Activated T-helper 1 cell treated with anti-CD3 and anti-CD28 coated beads, Interleukin-12 subunit alpha, Interleukin-12 subunit beta, Interleukin-2, Interleukin-4 antibody, amounts not matched to agents 30 ng/mL and 10 ng/mL and 1 ng/mL, durations not matched to agents 14 hours and 24 hours and 36 hours (primary cell): ENCODE measurements around the gene N4BP3. TPM values are rescaled to one million over a fixed set of nuclear protein-coding genes. Genes with fewer than 3 reads are reported as not detected.
A peak's percentile ranks its signal among the peaks of the same experiment; 100 is the strongest.
"Not testable (repeated sequence)": the region's sequence is repeated elsewhere in the genome, so short reads cannot be mapped to it uniquely, and the experiment has no call there.

Experiments
- DNase-seq: peaks from one replicate; pipeline ENCODE4 v3.0.0; 2021; ENCODE audit warnings: low spot score
- H3K27ac Mint-ChIP-seq: one replicate; pipeline ENCODE4 v1.8.0; 2021; ENCODE audit warnings: mild to moderate bottlenecking, mixed read lengths
- H3K27me3 Mint-ChIP-seq: one replicate; pipeline ENCODE4 v1.8.0; 2022; ENCODE audit warnings: mild to moderate bottlenecking, moderate library complexity, mixed read lengths; ENCODE audit not compliant: insufficient read depth
- H3K36me3 Mint-ChIP-seq: one replicate; pipeline ENCODE4 v1.8.0; 2021; ENCODE audit warnings: low read depth, mixed read lengths
- H3K4me1 Mint-ChIP-seq: one replicate; pipeline ENCODE4 v1.8.0; 2021; ENCODE audit warnings: low read depth, mixed read lengths
- H3K4me3 Mint-ChIP-seq: one replicate; pipeline ENCODE4 v1.8.0; 2021; ENCODE audit warnings: mild to moderate bottlenecking, moderate library complexity, mixed read lengths
- H3K9me3 Mint-ChIP-seq: one replicate; pipeline ENCODE4 v1.8.0; 2021; ENCODE audit warnings: mixed read lengths
- intact Hi-C: fragments of 100-400 bp; cut with micrococcal nuclease; formaldehyde crosslinking; loops from one replicate; pipeline ENCODE4 v1.15.1; 2024
- total RNA-seq: library from RNA; stranded (reverse); gene quantifications from 2 replicates; pipeline ENCODE4 v1.2.3, GENCODE V29; 2022

The N4BP3 gene, protein sequence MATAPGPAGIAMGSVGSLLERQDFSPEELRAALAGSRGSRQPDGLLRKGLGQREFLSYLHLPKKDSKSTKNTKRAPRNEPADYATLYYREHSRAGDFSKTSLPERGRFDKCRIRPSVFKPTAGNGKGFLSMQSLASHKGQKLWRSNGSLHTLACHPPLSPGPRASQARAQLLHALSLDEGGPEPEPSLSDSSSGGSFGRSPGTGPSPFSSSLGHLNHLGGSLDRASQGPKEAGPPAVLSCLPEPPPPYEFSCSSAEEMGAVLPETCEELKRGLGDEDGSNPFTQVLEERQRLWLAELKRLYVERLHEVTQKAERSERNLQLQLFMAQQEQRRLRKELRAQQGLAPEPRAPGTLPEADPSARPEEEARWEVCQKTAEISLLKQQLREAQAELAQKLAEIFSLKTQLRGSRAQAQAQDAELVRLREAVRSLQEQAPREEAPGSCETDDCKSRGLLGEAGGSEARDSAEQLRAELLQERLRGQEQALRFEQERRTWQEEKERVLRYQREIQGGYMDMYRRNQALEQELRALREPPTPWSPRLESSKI
- 1.8 TPM in 2 replicates for total RNA-seq

DNA sequence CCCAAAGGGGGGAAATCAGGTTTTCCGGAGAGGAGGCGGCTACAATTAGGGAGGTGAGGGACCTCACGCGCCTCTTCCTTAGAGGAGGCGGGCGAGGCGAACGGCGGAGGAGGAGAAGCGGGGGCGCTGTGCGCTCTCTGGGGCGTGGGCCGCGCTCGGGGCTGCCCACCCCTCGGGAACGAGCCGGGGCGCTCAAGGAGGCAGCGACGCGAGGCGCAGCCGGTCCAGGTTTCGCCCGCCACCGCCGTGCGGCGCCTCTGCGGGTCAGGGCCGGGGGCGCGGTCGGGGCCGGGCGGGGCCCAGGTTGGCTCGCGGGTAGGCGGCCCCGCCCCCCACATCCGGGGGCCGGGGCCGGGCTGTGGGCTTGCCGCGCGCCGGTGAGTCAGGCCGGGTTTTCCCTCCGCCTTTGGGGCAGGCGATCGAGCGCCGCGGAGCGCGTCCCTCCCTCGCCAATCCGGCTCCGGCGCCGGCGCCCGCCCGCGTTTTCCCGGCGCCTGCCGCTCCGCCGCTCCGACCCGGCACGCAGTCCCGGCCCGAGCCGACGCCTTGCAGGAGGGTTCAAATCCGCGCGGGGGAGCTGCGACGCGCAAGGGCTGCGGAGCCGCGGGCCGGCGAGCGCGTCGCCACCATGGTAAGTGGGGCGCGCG, at the start of gene N4BP3:
Gene N4BP3 (plus strand): TSS at position 392 of the 647 bp plus-strand sequence. CDS start 6,052 bp downstream, outside the sequence.
- peak within 1 kb of the TSS; percentile 89 for H3K4me3 Mint-ChIP-seq
- H3K9me3 Mint-ChIP-seq: peaks cover 5% of the 10 kb centered on the region
- no peaks in the 10 kb centered on the region for H3K36me3 Mint-ChIP-seq
- peaks cover 38% of the 10 kb centered on the region for H3K27me3 Mint-ChIP-seq
- DNase-seq: peak; percentile 83
- intact Hi-C loops: loop anchor here (1.0 to 2.0 kb wide), 3 partner anchors 17 to 40 kb away; partner anchors contain the start of gene NHP2
- peaks cover 37% of the 10 kb centered on the region for H3K4me1 Mint-ChIP-seq
- H3K27ac Mint-ChIP-seq: peak within 1 kb of the TSS; percentile 92

DNA sequence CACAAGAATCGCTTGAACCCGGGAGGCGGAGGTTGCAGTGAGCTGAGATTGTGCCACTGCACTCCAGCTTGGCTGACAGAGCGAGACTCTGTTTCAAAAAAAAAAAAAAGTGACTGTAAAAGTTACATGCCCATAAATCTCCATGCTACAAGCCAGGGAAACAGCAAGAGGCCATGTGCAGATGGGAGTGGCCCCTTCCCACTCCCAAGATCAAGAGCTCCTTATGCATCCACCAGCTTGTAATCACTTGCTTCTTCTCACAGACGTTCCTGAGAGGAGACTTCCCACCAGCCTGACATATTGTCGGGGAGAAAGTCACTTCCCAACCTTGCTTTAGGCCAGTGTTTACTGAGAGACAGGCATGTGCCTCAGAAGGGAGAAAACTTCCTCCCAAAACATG, 45.6 kb upstream of the N4BP3 start:
- no peaks in the 10 kb centered on the region for H3K4me1 Mint-ChIP-seq
- H3K4me3 Mint-ChIP-seq: no peak overlapping the region
- H3K27ac Mint-ChIP-seq: no peak overlapping the region
- H3K27me3 Mint-ChIP-seq: peaks cover 2% of the 10 kb centered on the region
- no peak for DNase-seq
- H3K36me3 Mint-ChIP-seq: no peaks in the 10 kb centered on the region
- H3K9me3 Mint-ChIP-seq: no peaks in the 10 kb centered on the region
- intact Hi-C loops: loop anchor here (5.0 to 10.0 kb wide), 2 partner anchors 65 to 463 kb away; partner anchors contain the start of gene B4GALT7

DNA sequence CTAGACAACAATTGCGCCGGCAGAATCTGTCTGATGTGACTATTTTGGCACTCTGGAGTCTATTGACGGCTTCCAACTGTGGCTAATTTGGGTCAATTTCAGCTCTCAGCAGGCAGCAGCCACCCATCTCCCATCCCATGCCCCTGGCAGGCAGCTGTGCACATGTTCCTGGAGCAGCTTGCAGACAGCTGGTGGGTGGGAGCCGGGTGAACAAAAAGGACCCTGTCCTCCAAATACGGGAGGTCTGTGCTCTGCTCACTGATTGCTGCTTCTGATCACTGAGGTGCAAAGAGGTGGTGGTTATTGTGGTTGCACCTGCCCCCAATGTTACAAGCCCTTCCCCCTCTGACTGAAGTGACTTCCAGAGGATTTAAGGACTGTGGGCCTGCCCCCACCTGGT, 45.0 kb upstream of the N4BP3 start:
- no peaks in the 10 kb centered on the region for H3K36me3 Mint-ChIP-seq
- no peak overlapping the region for H3K27ac Mint-ChIP-seq
- no peak for DNase-seq
- no peaks in the 10 kb centered on the region for H3K4me1 Mint-ChIP-seq
- peaks cover 2% of the 10 kb centered on the region for H3K27me3 Mint-ChIP-seq
- intact Hi-C loops: loop anchor here (5.0 to 10.0 kb wide), 2 partner anchors 66 to 463 kb away; partner anchors contain the start of gene B4GALT7
- no peak overlapping the region for H3K4me3 Mint-ChIP-seq
- no peaks in the 10 kb centered on the region for H3K9me3 Mint-ChIP-seq

DNA sequence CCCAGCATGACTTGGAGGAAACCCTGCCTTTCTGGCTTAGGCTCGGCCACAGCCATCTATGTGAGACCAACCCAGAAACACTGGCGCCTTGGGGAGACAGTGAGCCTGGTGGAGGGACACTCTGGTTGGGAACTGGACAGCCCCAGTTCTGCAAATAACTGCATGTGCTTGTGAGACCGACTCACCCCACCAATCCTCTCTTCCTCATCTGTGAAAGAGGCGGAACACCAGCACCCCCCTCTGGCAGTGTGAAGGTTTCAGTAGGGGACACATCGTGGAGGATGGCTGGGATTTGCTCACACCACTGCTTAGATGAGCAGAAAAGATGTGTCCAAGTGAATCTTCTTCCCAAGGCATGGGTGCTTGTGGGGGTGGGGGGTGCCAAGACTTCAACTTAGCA, 43.4 kb upstream of the N4BP3 start:
- intact Hi-C loops: loop anchor here (5.0 to 10.0 kb wide), 2 partner anchors 68 to 465 kb away; partner anchors contain the start of gene B4GALT7
- no peaks in the 10 kb centered on the region for H3K36me3 Mint-ChIP-seq
- H3K4me1 Mint-ChIP-seq: no peaks in the 10 kb centered on the region
- no peak overlapping the region for H3K27ac Mint-ChIP-seq
- no peak overlapping the region for H3K4me3 Mint-ChIP-seq
- H3K27me3 Mint-ChIP-seq: peaks cover 2% of the 10 kb centered on the region
- no peak for DNase-seq
- H3K9me3 Mint-ChIP-seq: no peaks in the 10 kb centered on the region

DNA sequence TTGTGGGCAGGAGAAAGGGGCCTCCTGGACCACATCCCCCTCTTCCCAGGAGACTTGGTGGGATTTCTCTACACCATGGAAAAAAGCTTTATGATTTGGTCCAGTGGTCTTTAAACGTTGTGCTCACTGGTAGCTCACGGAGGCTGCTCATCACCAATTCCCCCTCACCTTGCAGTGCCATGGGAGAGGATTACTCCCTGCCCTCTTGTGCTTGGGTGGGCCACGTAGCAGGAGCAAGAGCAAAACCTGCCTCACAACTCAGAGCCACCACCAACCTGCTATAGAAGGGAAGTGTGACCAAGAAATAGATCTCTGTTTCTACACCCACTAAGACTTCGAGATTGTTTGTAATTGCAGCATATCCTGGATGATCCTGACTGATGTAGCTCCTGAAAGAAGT, 42.2 kb upstream of the N4BP3 start:
- H3K4me3 Mint-ChIP-seq: no peak overlapping the region
- intact Hi-C loops: no loop called here
- H3K4me1 Mint-ChIP-seq: peaks cover 4% of the 10 kb centered on the region
- H3K9me3 Mint-ChIP-seq: no peaks in the 10 kb centered on the region
- no peak for DNase-seq
- no peak overlapping the region for H3K27ac Mint-ChIP-seq
- no peaks in the 10 kb centered on the region for H3K36me3 Mint-ChIP-seq
- peaks cover 2% of the 10 kb centered on the region for H3K27me3 Mint-ChIP-seq

DNA sequence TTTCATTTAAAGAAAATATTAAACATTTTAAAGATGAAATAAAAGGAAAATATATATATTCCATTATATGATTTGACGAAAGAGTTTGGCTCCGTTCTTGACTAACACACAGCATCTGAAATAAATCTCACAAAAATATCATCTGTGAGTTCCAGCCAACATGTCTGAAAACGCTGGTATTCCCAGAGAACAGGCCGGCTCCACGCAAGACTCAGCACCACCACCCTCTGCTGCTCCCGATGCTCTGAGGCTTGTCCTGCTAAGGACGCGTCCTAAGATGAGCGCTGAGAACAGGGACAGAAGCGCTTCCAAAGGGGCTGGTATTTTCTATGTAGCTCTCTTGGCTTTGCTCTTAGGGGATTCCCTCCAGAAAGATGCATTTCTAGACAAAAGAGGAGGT, 40.6 kb upstream of the N4BP3 start:
- intact Hi-C loops: no loop called here
- no peak for DNase-seq
- Mint-ChIP-seq H3K36me3 (no peaks in the 10 kb centered on the region), H3K27ac (no peak overlapping the region), H3K9me3 (no peaks in the 10 kb centered on the region), H3K27me3 (no peaks in the 10 kb centered on the region), H3K4me3 (no peak overlapping the region), H3K4me1 (peaks cover 6% of the 10 kb centered on the region)

DNA sequence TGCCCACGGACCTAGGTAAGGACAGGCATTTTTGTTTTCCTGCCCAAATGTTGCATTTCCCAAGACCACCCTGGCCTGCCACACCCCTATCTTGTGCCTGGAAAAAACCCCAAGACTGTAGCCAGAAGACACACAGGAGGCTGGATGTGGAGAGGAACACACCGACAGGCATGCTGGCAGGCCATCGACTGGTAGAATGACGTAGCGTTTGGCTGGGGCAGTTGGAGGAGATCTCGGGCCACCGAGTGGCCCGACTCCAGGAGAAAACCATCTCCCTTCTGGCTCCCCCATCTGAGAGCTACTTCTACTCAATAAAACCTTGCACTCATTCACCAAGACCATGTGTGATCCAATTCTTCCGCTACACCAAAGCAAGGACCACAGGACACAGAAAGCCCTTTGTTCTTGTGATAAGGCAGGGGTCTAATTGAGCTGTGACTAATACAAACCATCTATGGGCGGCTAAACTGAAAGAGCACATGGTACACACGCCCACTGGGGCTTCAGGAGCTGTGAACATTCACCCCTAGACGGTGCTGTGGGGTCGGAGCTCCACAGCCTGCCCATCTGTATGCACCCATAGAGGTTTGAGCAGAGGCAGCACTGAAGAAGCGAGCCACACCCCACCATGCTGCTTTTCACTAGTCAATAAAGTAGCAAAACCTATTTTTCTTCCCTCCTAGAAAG, 38.9 kb upstream of the N4BP3 start:
- Mint-ChIP-seq H3K27me3 (peaks cover 3% of the 10 kb centered on the region), H3K4me3 (no peak overlapping the region), H3K36me3 (no peaks in the 10 kb centered on the region), H3K9me3 (no peaks in the 10 kb centered on the region), H3K27ac (no peak overlapping the region), H3K4me1 (peaks cover 6% of the 10 kb centered on the region)
- intact Hi-C loops: no loop called here
- DNase-seq: no peak

DNA sequence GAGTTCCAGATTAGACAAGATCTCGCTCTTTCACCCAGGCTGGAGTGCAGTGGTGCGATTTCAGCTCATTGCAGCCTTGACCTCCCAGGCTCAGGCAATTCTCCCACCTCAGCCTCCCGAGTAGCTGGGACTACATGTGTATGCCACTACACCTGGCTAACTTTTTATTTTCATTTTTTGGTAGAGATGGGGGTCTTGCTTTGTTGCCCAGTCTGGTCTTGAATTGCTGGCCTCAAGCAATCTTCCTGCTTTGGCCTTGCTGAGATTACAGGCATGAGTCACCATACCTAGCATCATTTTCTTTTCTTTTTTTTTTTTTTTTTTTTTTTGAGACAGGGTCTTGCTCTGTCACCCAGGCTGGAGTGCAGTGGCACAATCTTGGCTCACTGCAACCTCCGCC, 36.4 kb upstream of the N4BP3 start:
- H3K27ac Mint-ChIP-seq, H3K4me1 Mint-ChIP-seq, H3K4me3 Mint-ChIP-seq, H3K36me3 Mint-ChIP-seq, H3K9me3 Mint-ChIP-seq, DNase-seq: not testable (repeated sequence)
- intact Hi-C loops: loop anchor here (1.0 to 2.0 kb wide), 3 partner anchors 36 to 87 kb away; partner anchors contain the start of gene N4BP3
- peaks cover 12% of the 10 kb centered on the region for H3K27me3 Mint-ChIP-seq

DNA sequence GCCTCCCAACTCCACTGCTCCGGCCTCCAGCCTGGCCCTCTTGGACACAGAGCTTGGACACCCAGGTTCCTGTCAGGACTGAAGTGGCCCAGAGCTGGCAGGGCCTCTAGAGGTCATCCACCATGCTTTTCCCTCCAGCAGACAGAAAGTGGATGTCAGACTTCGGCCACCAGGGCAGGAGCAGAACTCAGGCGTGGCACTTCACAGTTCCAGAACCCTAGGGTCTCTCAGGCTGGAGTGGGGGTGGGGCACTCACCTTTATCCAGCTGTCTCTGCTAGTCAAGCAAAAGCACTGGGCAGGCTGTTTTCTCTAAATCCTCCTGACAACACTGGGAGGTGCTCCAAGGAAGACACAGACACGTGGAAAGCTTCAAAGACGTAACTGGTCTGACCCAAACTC, 35.6 kb upstream of the N4BP3 start:
- intact Hi-C loops: loop anchor here (2.0 kb wide), 1 partner anchor 35 kb away; the partner anchor contains the start of gene N4BP3
- H3K4me3 Mint-ChIP-seq: no peak overlapping the region
- no peak overlapping the region for H3K27ac Mint-ChIP-seq
- no peaks in the 10 kb centered on the region for H3K9me3 Mint-ChIP-seq
- H3K27me3 Mint-ChIP-seq: peaks cover 13% of the 10 kb centered on the region
- no peaks in the 10 kb centered on the region for H3K36me3 Mint-ChIP-seq
- H3K4me1 Mint-ChIP-seq: peaks cover 6% of the 10 kb centered on the region
- DNase-seq: no peak

DNA sequence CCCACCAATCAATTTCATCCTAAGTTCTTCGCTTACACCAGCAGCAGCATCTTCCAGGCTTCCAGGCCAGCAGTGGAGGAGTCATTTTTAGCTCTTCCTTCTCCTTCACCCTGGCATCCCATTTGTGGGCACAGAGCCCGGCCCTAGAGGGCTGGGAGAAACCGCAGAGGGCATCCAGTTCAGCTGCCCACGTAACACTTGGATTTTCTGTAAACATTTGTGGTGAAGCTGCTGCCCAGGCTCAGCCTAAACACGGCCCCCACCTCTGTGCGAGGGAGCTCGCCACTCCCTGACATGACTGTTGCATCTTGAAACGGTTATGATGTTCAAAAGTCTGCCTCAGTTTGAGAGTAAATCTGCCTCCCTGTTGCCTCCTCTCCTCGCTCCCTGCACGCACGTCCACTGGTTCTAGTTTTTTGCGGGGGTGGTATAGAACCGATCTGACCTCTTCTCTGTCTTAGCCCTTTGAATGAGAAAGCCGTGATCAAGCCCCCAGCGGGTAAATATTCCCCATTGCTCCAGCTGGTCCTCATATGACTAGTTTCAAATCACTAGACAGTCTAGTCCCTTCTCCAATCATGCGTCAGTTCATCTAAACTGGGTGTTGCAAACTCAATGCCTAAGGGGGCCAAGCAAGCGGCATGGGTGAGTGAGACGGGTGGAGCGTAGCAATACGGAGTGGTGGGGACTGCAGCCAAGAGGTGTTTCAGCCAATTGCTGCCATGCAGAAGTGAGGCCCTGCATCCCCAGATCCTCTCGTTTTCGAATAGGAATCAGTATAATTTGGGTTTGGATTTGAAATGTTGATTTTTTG, 34.9 kb upstream of the N4BP3 start:
- H3K4me1 Mint-ChIP-seq: peaks cover 6% of the 10 kb centered on the region
- intact Hi-C loops: no loop called here
- no peak for DNase-seq
- H3K27me3 Mint-ChIP-seq: peaks cover 15% of the 10 kb centered on the region
- no peaks in the 10 kb centered on the region for H3K9me3 Mint-ChIP-seq
- H3K36me3 Mint-ChIP-seq: no peaks in the 10 kb centered on the region
- no peak overlapping the region for H3K4me3 Mint-ChIP-seq
- no peak overlapping the region for H3K27ac Mint-ChIP-seq

DNA sequence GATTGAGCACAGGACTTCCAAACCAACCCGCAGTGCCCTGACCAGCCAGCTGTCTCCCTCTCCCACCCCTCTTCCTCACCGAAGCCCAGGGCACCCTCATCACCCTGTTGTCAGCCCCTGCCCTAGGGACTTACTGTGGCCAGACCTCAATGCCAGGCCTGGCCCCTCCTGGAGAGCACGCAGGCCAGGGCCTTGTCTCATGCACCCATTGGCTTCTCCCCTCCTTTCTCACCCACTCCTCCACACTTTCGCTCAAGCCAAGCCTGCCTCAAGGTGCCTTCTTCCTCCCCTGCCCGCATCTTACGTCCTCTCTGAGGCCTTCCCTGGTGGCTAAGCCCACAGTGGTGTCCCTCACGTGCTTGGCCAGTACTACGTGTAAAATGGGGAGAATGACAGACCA, 33.3 kb upstream of the N4BP3 start:
- peaks cover 15% of the 10 kb centered on the region for H3K27me3 Mint-ChIP-seq
- peaks cover 6% of the 10 kb centered on the region for H3K4me1 Mint-ChIP-seq
- H3K9me3 Mint-ChIP-seq: no peaks in the 10 kb centered on the region
- H3K4me3 Mint-ChIP-seq: no peak overlapping the region
- DNase-seq: no peak
- intact Hi-C loops: no loop called here
- H3K36me3 Mint-ChIP-seq: no peaks in the 10 kb centered on the region
- H3K27ac Mint-ChIP-seq: no peak overlapping the region
